NCI-H2227 (cell line): ENCODE results near the gene IL32.
A peak's percentile ranks its signal among the peaks of the same experiment; 100 is the strongest.

ENCODE experiments used
- DNase-seq: peaks from one replicate; lab custom pipeline; 2025; ENCODE audit not compliant: unreplicated experiment; lab: John Stamatoyannopoulos, UW

Gene IL32

DNA sequence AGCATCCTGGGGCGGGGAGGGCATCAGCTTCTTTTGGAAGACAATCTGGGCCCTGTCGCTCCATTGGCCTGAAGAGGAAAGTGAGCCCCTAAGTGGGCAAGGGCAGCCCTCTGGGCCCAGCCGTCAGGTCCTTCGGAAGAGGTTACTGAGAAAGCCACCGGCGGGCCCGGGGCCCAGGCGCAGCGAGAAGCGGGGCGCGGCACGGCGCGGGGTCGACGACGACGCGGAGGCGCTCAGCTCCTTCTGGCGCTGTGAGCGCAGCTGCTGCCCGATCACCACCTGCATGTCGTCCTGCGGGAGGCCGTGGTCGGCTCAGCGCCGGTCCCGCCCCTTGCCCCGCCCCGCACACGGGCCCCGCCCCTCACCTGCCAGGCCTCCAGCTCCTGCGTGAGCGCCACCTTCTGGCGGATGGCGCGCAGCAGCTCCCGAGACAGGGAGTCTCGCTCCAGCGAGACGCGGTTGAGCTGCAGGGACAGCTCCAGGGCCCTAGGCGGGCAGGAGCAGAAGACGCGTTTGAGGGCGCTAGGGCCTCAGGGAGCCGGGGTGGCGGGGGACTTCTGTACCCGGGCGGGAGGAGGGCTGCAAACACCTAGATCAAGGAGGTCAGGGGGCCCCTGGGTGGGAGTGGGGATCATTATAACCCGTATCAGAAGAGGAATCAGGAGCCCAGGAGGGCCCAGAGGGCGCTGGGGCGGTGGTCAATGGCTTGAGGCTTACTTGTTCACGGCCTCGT, 37.3 kb upstream of the IL32 start:
- peak; percentile 95 for DNase-seq

DNA sequence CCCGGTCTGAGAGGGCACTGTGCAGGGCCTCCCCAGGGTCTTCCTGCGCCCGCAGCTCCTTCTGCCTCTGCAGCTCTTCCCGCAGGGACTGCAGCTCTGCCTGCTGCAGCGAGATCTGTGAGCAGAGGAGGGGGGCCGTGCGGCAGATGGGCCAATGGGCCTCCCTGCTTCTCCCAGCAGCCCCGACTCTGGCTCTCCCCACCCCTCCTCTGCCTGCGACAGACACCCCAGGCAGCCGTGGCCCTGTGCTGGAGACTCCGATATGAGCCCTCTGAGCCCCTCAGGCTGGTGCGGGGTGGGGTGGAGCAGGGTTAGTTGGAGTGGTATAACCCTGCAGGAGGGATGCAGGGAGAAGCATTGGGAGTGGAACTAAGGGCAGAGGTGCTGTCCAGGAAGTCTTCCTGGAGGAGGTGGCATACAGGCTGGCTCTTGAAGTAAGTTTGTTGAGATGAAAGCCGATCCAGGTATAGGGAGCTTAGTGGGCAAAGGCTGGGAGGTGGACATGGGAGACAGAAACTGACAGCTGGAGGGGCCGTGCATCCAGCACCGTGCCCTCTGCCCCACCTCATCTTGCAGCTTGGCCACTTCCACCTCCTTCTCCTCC, 36.6 kb upstream of the IL32 start:
- DNase-seq, result no peak

DNA sequence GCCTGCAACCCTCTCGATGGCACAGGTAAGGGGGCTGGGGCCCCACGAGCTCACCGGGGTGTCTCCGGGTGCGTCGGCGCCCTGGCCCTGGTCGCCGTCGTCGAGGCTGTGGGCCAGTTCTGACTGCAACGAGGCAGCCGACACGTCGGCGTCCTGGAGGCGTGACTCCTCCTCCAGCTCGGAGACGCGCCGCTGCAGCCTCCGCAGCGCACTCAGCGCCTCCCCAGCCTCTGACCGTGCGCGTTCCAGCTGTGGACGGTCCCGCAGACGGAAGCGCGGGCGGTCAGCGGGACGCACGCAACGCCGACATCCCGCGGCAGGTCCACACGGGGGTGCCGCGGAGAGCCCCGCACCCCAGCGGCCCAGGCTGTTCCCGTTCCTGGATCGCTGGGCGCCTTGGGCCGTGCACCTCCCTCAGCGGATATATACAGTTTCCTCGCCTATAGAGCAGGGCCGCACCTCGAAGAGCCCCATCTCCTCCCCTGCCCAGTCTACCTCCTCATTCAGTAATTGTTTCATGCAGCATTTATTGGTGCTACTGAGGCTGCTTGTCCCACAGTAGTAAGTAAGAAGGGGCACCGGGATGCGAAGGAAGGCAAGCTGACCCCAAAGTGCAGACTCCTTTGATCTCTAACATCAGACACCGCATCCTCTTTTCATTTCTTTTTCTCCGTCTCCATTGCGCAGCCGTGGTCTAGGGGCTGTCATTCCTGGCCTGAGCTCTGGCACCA, 35.8 kb upstream of the IL32 start:
- peak; percentile 73 for DNase-seq

DNA sequence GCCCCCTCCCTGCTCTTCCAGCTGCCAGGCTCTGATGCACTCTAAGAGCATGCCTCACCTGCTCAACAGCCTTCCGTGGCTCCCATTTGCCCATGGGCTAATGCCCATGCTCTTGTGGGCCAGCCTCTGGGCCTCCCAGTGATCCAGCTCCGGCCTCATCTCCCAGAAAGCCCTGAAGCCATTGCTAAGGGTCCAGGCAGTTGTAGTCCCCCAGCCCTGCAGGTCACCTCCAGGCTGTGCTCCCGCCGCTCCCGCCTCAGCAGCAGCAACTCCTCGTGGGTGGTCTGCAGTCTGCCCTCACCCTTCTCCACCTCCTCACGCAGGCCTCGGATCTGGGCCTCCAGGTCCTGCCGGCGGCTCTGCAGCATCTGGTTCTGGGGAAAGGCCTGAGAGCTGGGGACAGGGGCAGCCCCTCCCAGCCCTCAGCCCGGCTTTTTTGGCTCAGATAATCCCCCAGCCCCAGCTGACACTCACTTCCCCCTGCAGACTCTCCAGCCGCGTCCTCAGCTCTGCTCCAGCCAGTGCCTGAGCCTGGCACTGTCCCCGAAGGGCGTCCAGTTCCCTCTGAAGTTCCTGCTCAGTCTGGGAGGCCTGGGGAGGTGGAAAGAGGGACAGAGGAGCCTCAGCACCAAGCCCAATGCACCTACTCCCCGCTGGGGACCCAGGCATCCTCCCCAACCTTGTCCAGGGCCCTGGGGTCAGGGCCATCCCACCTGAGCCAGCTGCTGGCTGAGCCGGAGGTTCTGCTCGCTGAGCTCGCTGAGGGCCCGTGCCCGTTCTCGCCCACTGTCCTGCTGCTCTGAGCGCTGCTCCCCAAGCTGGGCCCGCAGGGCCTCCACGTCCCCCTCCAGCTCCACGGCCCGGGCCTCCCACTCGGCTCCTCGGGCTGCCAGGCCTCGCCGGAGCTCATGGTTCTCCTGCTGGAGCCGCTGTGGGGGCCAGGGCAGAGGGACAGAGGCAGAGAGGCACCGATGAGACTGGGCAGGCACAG, 34.9 kb upstream of the IL32 start:
- no peak for DNase-seq

DNA sequence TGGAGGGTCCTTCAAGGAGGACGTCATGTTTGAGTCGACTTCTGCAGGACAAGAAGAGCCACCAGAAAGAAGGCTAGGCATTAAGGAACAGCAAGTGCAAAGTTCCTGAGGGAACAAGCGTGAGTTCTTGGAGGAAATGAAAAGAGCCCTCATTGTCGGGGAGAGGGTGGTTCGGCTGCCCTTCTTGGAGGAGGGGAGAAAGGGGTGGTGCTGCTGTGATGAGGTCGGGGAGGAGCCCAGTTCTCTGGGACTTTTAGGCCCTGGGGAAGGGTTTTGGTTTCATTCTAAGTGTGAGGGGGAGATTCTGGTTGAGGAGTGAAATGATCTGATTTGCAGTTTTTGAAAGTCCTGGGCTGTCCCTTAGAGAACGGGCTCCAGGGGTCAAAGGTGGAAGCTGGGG, 32.8 kb upstream of the IL32 start:
- DNase-seq, result no peak

DNA sequence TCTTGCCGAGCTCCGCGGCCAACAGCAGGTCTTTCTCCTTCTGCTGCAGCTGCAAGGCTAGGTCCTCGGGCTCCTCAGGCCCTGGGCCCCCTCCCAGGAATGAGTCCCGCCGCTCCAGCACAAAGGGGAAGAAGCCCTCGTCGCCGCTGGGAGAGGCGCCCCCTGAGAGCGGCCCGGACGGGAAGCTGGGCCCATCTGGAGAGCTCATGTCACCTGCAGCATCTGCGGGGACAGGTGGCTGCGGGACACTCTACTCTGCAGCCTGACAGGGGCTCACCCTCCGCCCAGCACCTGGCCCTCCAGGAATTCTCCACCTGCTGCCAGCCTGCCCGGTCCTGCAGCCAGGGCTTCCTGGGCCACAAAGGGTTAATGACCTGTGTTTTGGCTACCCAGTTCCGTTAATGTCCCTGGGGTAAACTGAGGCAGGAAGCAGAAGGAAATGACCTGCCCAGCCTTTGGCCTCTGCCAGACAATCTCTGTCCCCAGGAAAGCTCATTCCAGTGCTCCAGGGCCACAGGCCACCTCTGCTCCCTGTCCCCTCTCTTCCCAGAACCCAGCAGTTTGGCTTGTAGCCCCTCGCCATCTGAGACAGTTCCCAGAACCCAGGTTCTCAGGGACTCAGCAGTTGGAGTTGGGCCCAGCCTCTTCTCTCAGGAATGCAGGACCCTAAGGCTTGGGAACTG, 30.0 kb upstream of the IL32 start:
- no peak for DNase-seq

DNA sequence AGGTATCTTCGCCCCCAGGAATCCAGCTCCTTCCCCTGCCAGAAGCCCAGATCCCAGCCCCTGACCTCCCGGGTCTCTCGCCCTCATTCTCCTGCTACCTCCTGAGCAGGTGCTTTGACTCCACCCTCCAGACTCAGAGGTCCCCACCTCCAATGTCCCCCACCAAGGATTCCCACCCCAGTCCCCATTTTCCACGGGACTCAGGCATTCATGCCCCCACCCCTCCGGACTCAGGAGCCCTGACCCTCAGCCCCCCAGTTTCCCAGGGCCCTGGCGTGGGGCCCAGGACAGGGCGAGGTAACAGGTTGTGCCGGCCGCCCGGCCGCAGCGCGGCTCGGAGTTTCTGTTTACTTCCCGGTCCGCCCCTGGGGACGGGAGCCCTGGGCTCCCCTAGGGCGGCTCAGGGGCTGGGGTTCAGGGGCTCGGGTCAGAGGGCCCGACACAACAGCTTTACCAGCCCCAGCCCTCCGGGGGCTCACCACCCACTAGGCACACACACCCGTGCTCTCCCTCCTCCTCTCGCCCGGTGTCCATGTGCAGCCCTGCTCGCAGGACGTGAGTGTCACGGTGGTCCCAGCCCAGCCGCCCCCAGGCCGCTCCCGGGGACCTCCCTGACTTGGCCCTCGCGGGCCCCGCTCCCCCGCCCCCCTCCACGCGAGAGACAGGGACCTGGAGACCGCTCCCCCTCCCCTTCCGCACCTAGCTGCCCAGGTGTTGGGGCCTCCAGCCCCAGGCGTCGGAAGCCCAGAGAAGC, 29.3 kb upstream of the IL32 start:
- no peak for DNase-seq

DNA sequence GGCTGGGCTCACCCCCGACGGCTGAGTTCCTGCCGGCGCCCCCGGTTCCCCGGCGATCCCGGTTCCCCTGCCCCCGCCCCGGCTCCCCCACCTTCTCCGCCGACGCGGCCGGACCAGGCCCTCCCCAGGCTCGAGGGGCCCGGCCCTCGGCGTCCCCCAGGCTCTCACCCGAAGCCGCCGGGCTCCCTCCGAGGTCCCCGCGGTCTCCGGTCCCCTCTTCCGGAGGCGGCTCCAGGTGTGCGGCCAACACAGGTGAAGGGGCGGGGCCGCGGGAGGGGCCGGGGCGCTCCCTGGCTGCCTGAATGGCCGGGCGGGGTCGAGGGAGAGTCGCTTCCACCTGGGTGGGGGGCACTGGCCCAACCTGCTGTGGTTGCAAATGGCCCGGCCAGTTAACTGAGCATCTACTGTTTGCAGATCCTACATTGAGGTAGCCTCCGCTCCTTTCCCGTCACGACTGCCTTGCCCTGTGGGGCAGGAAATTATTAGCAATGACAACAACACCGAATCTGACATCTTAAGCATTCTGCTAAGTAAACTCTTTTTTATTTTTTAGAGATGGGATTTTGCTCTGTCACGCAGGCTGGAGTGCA, 28.6 kb upstream of the IL32 start, which contains the start of gene BICDL2:
Gene BICDL2, minus strand, starts transcription at position 219 of the 590 bp plus-strand sequence. CDS start 1,448 bp downstream, outside the sequence.
- no peak for DNase-seq

DNA sequence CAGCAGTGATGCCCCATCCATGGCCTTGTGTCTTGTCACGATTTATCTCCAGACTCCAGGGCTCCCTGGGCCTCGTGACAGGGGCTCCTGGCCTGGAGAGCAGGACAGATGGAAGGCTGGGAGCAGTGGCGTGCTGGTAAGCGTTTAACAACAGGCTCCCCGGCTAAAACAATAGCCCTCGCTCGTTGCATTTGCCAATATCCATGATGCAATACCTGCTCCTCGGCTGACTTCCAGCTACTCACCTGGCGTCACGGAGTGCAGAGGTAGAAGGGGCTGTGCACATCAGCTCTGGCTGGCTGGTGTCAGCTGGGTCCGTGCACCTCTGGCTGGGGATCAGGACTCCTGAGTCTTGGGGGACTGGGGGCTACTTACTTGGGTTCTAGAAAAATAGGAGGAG, 27.2 kb upstream of the IL32 start:
- DNase-seq, result no peak

DNA sequence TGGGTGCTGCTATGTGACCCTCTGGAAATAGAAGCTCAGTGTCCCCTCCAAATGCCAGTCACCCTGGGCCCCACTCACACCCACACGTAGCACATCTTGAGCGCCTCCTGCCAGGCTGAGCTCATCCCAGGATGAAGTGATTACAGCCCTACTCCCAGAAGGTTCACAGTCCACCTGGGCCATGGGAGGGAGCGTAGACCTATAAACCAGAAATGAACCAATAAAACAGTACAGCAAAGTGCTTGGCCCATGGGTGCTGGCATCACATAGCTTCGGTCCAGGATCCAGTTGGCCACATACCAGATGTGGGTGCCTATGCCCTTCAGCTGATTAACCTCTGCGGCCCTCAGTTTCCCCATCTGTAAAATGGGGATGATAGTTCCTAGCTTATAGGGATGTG, 26.5 kb upstream of the IL32 start:
- DNase-seq, result no peak

DNA sequence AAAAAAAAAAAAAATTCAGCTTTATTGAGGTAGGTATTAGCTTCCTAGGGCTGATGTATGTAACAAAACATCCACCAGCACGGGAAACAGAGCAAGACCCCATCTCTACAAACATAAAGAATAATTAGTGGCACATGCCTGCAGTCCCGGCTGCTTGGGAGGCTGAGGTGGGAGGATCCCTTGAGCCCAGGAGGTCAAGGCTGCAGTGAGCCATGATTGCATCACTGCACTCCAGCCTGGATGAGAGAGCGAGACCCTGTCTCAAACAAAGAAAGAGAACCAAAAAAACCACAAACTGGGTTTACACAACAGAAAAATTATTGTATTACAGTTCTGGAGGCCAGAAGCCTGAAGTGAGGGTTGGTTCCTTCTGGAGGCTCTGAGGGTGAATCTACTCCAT, 23.1 kb upstream of the IL32 start:
- no peak for DNase-seq

DNA sequence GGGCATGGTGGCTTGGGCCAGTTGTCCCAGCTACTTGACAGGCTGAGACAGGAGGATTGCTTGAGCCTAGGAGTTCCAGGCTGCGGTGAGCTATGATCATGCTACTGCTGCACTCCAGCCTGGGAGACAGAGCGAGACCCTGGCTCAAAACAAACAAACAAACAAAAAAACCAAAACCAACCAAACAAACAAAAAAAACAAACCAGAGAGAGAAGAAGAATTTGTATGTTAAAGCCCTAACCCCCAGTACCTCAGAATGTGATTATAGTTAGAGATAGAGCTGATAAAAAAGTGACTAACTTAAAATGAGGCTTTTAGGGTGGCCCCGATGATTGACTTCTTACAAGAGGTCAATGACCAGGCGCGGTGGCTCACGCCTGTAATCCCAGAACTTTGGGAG, 20.7 kb upstream of the IL32 start:
- no peak for DNase-seq

DNA sequence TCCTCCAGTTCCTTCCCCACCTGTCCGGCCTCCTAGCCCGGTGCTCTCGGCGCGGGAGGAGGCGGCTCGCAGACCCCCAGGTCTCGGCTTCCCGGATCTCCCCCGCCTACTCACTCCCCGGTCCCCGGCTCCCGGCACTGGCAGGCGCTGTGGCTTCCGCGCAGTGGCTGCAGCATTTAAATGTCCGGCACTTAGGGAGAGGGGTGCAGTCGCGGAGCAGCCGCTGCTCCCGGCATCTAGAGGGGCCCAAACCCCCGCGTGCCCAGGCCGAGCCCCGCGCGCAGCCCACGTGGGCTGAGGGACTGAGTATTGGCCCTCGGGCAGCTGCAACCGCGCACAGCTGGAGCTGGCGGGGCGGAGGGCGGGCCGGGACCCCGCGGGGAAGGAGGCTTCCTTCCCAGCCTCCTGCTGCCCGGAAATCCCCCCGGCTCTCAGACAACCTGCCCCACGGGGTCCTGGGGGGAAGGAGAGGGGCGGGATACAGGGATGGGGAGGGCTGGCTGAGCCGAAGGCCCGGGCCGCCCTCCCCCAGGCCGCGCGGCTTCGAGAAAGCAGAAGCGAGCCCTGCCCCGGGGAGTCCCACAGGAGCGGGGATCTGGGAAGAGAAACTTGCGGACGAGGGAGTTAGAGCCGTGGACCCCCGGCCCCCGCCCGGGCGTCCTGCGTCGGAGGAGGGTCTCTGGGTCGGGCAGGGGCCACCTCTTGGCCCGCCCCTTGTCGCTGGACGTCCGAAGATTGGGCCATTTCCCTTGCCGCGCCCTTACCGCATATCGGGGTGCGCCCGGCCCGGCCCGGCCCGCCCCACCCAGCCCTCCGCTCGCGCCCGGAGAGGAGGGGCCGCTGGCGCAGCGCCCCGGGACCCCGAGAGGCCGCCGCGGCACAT, 19.4 kb upstream of the IL32 start, which contains the start of gene MMP25:
Gene MMP25, plus strand, starts transcription at position 804 of the 883 bp plus-strand sequence. CDS start 357 bp downstream, outside the sequence.
- no peak for DNase-seq

DNA sequence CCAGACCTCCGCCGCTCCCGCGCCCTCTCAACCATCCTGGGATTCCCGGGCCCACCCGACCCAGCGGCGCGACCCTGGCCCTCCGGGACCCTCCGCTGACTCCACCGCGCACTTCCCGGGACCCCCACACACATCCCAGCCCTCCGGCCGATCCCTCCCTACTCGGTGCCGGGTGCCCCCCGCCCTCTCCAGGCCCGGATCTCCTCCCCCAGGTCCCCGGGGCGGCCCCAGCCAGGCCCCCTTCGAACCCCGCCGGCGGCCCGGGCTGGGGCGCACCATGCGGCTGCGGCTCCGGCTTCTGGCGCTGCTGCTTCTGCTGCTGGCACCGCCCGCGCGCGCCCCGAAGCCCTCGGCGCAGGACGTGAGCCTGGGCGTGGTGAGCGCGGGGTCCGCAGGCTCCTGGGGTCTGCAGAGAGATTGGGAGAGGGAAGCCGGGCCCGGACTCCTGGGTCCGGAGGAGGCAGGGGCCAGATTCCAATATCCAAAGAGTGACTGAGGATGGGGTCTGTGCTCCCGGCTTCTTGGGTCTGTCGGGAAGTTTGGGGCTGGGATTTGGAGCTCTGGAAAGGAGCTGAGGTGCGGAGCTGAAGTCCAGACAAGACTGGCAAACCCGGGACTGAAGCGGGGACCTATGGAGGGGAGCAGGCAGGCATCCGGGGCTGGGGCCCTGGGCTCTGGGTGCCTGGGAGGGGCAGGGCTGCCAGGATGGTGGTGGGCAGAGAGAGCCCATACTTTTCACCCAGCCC, 18.6 kb upstream of the IL32 start:
- no peak for DNase-seq

DNA sequence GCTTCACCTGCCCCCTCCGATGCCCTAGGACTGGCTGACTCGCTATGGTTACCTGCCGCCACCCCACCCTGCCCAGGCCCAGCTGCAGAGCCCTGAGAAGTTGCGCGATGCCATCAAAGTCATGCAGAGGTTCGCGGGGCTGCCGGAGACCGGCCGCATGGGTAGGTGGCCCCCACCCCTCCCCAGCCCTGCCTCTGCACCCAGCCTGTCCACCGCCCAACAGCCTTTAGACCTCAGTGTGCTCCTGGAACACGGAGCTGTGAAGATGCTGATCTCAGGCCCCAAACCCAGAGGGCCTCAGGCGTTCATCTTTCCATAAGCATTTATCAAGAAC, 18.1 kb upstream of the IL32 start:
- DNase-seq, result no peak

DNA sequence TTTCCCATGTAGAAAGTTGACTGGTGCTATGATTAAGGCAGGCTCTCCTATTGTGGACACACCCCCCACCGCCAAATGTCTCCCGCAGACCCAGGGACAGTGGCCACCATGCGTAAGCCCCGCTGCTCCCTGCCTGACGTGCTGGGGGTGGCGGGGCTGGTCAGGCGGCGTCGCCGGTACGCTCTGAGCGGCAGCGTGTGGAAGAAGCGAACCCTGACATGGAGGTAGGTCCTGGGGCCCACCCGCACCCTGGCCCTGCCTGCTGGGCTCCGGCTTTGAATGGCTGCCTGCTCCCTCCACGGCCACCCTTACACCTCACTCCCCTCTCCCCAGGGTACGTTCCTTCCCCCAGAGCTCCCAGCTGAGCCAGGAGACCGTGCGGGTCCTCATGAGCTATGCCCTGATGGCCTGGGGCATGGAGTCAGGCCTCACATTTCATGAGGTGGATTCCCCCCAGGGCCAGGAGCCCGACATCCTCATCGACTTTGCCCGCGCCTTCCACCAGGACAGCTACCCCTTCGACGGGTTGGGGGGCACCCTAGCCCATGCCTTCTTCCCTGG, 15.4 kb upstream of the IL32 start:
- no peak for DNase-seq

DNA sequence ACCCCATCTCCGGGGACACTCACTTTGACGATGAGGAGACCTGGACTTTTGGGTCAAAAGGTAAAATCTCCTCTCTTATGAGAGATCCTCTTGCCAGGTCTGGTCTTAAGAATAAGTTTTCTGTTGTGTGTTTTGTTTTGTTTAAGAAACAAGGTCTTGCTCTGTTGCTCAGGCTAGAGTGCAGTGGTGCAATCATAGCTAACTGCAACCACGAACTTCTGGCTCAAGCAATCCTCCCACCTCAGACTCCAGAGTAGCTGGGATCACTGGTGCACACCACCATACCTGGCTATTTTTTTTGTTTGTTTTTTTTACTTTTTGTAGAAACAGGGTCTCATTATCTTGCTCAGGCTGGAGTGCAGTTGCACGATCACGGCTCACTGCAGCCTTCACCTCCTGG, 15.0 kb upstream of the IL32 start:
- DNase-seq, result no peak
